ENCODE measurements around the gene CCDC30.
"Not testable (repeated sequence)": the region's sequence is repeated elsewhere in the genome, so short reads cannot be mapped to it uniquely, and the experiment has no call there.

The CCDC30 gene

GRCh38 chr1:42660907-42661500 is 197.9 kb downstream of the CCDC30 start:
- DNase-seq = no peak

GRCh38 chr1:42669936-42670335 is 206.8 kb downstream of the CCDC30 start:
- no peak for DNase-seq

GRCh38 chr1:42670425-42670824 is 207.3 kb downstream of the CCDC30 start:
- DNase-seq = no peak

- DNase-seq = no peak
These were observed 211.1 kb downstream of the CCDC30 start for GRCh38 chr1:42674214-42674613.

GRCh38 chr1:42674682-42675081 is 211.6 kb downstream of the CCDC30 start:
- no peak for DNase-seq

- no peak for DNase-seq
These were observed 212.4 kb downstream of the CCDC30 start for GRCh38 chr1:42675467-42675866.

GRCh38 chr1:42676534-42677087 is 213.5 kb downstream of the CCDC30 start:
- DNase-seq = no peak

GRCh38 chr1:42679364-42679983 is 216.4 kb downstream of the CCDC30 start:
- DNase-seq = no peak

GRCh38 chr1:42680055-42680454 is 217.0 kb downstream of the CCDC30 start:
- DNase-seq = no peak

GRCh38 chr1:42680921-42681683 is 218.0 kb downstream of the CCDC30 start:
- DNase-seq = peak; percentile 46

- peak; percentile 97 for DNase-seq
These were observed 218.8 kb downstream of the CCDC30 start, which contains the start of gene YBX1 for GRCh38 chr1:42681741-42682483. TSS of gene YBX1 (plus strand) at chr1:42682418. CDS start at chr1:42682566, 148 bp downstream.

- not testable (repeated sequence) for DNase-seq
These were observed 219.3 kb downstream of the CCDC30 start for GRCh38 chr1:42682484-42682738.

GRCh38 chr1:42682739-42683531 is 219.8 kb downstream of the CCDC30 start:
- DNase-seq = peak; percentile 75

- no peak for DNase-seq
These were observed 221.1 kb downstream of the CCDC30 start for GRCh38 chr1:42684139-42684538.

GRCh38 chr1:42686418-42686817 is 223.3 kb downstream of the CCDC30 start:
- no peak for DNase-seq

GRCh38 chr1:42689912-42690311 is 226.8 kb downstream of the CCDC30 start:
- DNase-seq = no peak

GRCh38 chr1:42690477-42691156 is 227.5 kb downstream of the CCDC30 start:
- no peak for DNase-seq

- no peak for DNase-seq
These were observed 228.0 kb downstream of the CCDC30 start for GRCh38 chr1:42691157-42691498.

GRCh38 chr1:42692461-42692860 is 229.4 kb downstream of the CCDC30 start:
- DNase-seq = no peak

GRCh38 chr1:42692911-42693310 is 229.8 kb downstream of the CCDC30 start:
- no peak for DNase-seq

- DNase-seq = no peak
These were observed 235.2 kb downstream of the CCDC30 start for GRCh38 chr1:42698081-42698813.

All from right forelimb (tissue), 1 donor.